HG02884 (cell line): ENCODE results near the gene SCAPER.
"Not testable (repeated sequence)": the region's sequence is repeated elsewhere in the genome, so short reads cannot be mapped to it uniquely, and the experiment has no call there.

ENCODE experiments used
- ATAC-seq: cut with Tn5 transposase; IDR thresholded peaks from one replicate; pipeline ENCODE4 v1.9.1; 2021; ENCODE audit warnings: mild to moderate bottlenecking, moderate library complexity; ENCODE audit not compliant: unreplicated experiment

Gene SCAPER

DNA sequence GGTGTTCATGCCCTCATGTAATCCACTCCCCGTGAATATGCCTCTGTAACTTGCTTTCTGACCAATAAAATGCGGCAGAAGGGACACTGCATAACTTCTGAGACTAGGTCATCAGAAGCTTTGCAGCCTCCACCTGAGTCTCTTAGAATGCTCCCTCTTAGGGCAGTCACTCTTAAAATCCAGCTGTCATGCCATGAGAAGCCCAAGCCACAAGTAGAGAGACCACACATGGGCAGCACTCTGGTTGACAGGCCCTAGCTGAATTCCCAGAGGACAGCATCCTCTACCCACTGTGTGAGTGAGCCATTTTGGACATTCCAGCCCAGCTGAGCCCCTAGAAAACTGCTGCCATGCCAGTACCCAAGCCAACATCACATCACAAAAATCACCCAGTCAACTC, 41.4 kb downstream of the SCAPER start:
- ATAC-seq, result no peak

DNA sequence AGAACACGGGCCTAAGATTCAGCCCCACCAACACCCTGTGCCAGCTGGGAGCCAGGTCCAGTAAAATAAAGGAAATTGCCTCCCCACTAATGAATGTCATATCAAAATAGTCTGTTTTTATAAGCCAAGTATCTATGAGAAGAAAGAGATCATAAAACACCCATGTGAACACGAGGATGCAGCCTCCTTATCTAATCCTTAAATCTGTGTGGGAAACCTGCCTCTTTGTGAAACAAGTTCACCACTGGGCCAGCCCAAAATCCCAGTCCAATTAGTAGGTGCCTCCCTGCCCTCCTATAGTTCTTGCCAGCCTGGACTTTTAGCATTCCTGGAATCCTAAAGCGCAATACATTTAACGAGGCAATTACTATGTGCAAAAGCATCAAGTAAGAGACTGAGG, 42.0 kb downstream of the SCAPER start:
- no peak for ATAC-seq

DNA sequence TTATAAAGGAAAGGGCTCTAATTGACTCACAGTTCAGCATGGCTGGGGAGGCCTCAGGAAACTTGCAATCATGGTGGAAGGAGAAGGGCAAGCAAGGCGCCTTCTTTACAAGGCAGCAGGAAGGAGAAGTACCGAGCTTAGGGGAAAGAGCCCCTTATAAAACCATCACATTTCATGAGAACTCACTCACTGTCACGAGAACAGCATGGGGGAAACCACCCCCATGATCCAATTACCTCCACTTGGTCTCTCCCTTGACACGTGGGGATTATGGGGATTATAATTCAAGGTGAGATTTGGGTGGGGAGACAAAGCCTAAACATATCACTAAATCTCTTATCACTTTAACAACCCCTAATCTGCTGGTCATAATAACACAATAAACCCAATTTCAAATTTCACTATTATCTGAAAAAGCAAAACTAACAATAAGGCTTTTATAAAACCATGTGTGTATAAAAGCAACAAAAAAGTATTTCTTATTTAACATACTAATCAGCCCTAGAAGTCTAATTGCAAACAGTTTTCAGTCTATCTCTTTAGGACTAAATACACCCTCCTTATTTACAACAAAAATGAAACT, 43.2 kb downstream of the SCAPER start:
- ATAC-seq, result no peak

DNA sequence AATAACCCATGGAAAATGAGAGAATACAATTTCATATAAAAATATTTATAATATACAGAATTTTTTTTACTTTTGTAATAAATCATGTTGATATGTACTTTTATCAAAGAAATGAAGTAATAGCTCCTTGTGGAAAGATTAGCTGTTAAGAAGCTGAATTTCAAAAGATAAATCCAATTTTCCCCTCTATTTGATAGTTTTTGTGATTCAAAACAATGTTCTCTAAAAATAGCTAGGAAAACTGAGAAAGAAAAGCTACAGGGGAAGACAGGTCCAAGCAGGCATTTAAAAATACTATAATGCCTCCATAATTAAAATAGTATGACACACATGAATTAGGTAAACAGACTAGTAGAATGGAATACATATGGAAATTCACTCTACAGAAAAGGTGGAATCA, 44.9 kb downstream of the SCAPER start:
- ATAC-seq, result no peak

DNA sequence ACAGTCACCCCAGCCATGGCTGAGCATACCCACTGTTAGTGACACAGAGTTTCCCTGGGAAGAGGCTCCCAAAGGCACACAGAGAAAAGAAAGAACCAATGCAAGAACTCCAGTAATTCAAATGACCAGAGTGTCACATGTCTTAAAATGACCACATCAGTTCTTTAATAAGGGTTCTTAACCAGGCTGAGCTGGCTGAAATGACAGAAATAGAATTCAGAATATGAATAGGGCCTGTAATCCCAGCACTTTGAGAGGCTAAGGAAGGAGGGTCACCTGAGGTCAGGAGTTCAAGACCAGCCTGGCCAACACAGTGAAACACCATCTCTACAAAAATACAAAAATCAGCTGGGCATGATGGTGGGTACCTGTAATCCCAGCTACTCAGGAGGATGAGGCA, 54.8 kb downstream of the SCAPER start:
- not testable (repeated sequence) for ATAC-seq

DNA sequence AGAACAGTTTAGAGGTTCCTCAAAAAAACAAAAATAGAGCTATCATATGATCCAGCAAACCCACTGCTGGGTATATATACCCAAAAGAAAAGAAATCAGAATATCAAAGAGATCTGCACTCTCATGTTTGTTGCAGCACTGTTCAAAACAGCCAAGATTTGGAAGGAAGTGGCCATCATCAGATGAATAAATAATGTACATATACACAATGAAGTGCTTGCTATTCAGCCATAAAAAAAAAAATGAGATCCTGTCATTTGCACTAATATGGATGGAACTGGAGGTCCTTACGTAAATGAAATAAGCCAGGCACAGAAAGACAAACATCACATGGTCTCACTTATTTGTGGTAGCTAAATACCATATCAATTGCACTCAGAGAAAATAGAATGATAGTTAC, 58.4 kb downstream of the SCAPER start:
- ATAC-seq, result no peak

DNA sequence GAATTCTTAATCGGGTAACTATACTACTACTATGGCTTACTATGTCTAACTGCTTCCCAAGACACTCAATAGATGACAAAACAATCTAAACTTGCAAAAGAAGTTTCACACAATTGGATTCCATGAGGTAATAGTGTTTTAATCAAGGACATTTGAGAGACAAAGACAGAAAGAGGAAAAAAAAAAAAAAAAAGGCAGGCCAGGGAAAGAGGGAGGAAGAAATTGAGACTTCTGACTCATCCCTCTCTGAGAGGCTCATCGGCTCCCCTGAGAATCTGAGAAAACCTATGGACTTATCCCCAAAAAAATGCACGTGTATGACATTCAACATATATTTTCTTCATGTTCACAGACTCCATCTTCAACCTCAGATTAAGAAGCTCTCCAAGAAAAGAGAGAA, 61.0 kb downstream of the SCAPER start:
- no peak for ATAC-seq

DNA sequence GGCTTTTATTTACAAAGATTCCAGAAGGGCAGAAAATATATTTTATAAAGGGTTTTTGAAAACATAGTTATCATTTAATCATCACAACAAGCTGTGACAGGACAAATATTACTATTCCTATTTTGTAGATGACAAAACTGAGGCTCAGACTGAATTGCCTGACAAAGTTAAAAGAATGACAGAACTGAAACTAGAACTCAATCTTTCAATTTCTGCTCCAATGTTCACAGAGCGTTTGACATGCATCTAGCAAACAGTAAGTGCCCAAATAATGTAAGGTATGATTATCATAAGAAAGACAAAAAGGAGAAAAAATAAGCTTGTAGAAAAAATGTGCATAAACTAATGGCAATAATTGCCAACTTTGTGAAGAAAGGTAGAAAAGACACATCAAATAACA, 61.9 kb downstream of the SCAPER start:
- ATAC-seq, result no peak

DNA sequence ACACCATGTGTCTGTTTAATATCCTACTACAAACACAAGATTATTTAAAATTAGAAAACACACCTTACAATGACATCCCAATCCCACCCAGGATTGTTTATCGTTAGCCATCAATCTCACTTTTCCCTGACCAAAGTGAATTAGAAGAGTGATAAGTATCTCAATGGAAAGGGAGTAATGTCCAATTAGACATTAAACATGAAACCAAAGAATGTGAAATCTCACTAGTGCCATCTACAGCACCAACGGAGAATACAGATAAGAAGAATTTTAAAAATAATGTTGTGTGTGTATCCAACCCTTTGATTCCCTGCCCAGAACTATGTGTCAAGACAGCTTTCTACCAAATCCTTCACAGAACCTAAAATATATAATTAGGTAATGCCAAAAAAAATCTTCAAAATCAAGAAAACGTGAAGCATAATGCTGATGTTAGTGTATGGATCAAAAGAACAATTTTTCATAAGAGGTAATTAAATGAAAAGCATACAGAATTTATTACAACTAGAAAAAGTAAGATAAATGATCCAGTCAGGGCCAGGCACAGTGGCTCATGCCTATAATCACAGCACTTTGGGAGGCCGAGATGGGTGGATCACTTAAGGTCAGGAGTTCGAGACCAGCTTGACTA, 64.2 kb downstream of the SCAPER start:
- no peak for ATAC-seq

DNA sequence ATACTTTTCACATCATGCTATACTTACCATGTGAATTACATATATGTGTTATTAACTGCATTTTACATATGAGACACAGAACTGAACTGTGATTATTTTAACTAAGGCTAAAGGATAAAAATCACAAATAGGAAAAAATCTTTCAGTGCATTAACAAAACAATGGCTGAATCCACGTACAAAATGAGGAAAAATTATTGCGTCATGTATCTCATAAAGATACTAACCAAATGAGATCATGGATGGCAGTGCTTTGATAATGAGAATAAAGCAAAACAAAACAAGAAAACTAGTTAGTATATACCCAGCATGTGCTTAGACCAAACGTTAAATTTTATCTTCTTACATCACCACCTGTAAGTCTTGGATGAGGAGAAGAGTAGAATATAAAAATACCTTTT, 66.0 kb downstream of the SCAPER start:
- ATAC-seq, result no peak

DNA sequence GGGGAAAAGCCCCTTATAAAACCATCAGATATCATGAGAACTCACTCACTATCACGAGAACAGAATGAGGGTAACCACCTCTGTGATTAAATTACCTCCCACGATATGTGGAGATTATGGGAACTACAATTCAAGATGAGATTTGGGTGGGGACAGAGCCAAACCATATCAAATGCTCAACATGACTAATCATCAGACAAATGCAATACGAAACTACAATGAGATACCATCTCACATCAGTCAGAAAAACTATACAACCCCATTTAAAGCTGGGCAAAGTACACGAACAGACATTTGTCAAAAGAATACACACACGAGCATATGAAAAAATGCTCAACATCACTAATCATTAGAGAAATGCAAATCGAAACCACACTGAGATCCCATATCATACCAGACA, 67.7 kb downstream of the SCAPER start:
- ATAC-seq, result no peak

DNA sequence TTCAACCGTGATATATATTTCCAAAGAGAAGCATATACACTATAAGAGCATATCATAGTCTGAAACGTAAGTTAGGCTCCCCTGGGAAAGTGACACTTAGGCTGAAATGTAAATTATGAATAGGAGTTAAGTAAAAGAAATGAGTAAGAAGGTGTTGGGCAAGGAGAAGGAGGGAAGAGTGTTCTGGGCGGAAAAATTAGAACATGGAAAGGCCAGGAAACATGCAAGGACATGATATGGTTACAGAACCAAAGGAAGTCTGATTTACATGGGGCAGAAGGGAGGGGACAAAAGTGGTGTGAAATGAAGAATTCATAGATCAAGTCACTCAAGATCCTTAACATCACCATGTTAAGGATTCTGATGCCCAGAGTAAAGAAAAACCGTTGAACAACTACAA, 75.2 kb downstream of the SCAPER start:
- ATAC-seq, result no peak

DNA sequence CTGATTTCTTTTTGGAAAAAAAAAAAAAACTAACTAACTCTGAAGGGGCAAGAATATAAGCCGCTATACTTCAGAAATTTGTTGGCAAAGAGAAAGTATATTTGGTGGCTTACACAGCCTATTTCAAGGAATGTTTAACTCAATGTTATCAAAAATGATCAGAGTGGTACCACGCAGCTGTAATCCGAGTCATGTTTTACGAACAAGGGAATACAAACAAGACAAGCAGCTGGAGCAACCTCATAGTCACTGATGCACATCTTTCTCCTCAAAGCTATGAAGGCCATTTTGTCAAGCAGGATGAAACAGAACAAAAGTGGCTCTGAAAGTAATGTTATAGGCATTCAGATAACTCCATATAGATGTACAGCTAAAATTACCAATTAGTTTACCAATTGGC, 81.2 kb downstream of the SCAPER start:
- no peak for ATAC-seq

DNA sequence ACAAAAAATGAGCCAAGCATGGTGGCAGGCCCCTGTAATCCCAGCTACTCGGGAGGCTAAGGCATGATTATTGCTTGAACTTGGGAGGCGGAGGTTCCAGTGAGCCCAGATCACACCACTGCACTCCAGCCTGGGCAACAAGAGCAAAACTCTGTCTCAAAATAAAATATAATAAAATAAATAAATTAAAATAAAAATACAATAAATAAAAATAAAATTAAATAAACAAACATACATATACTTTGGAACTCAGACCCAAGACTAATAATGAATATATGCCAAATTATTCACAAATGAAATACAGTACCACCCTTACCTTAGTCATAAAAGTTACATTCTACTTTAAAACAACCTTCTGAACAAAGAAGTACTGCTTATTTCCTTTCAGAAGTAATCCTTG, 81.8 kb downstream of the SCAPER start:
- ATAC-seq, result no peak

DNA sequence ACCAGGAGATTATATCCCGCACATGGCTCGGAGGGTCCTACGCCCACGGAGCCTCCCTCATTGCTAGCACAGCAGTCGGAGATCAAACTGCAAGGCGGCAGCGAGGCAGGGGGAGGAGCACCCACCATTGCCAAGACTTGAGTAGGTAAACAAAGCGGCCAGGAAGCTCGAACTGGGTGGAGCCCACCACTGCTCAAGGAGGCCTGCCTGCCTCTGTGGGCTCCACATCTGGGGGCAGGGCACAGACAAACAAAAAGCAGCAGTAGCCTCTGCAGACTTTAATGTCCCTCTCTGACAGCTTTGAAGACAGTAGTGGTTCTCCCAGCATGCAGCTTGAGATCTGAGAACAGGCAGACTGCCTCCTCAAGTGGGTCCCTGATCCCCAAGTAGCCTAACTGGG, 86.2 kb downstream of the SCAPER start:
- not testable (repeated sequence) for ATAC-seq

DNA sequence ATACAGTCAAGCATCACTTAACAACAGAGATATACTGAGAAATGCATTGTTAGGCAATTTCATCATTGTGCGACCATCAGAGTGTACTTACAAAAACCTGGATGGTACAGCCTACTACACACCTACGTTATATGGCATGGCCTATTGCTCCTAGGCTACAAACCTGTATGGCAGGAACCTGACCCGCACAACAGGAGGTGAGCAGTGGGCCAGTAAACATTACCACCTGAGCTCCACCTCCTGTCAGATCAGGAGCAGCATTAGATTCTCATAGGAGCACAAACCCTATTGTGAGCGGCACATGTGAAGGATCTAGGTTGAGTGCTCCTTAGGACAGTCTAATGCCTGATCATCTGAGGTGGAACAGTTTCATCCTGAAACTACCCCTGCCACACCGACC, 89.7 kb downstream of the SCAPER start:
- ATAC-seq, result no peak

DNA sequence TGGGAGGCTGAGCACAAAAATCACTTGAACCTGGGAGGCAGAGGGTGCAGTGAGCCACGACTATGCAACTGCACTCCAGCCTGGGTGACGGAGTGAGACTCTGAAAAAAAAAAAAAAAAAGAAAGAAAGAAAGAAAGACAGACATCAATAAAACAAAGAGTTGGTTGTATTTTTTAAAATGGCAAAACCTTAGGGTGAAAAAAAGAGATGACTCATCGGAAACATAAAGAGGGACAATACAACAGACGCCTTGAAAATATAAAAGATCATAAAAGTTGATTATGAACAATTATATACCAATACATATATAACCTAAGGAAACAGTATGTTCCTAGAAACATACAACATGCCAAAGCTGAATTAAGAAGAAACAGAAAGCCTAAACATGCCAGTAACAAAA, 92.8 kb downstream of the SCAPER start:
- no peak for ATAC-seq

DNA sequence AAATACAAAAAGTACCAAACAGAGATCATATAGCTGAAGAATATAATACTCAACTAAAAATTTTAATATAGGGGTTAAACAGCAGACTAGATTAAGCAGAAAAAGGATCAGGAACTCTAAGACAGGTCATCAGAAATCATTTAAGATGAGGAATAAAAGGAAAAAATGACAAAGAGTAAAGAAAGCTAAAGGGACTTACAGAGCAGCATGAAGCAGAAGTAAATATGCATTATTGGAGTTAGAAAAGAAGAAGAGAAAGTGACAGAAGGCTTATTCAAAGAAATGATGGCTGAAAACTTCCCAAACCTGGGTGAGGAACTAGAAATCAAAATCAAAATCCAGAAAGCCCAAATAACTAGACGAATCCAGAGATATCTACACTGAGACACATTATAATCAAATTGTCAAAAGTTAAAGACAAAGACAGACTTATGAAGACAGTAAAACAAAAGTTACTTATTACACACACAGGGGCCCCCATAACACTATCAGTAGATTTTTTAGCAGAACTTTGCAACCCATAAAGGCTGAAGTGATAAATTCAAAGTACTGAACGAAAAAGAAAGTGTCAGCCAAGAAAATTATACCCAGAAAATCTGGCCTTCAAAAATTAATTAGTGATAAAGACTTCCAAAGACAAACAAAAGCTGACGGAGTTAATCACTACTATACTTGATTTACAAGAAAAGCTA, 95.6 kb downstream of the SCAPER start:
- no peak for ATAC-seq

DNA sequence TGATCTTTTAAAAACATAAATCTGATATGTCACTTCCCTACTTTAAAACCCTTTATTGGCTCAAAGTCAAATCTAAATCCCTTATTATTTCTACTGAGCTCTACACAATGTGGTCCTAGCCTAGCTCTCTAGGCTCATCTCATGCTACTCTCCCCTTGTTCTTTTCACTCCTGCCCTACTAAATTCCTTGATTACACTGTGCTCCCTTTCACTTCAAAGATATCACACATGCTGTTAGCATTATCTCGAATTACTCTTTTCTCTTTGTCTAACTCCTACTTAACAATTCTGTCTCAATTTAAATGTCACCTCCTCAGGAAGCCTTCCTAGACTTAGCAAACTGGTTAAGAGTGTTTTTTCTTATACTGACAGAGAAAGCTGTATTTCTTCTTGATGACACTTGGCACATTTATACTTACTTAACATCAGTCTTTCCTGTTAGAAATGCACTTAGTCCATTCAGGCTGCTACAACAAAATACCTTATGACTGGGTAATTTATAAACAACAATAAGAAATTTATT, 102.0 kb downstream of the SCAPER start:
- ATAC-seq, result no peak

DNA sequence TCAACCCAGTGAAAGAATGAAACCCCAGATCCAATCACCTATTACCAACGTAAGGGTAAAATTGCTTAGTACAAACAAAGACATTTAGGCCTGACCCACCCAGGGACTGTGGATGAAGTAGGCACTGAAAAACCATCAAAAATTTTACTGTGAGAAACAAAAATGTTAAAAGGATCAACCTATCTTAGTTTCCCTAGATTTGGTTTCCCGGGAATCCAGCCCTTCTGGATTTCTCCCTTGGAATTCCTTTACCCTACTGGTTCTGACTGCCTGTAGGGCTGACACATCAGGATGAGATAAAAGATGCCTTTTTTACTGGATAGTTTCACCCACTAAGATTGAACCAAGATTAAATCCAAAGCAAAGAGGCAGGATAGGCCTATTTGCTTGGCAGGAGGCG, 102.7 kb downstream of the SCAPER start:
- no peak for ATAC-seq

DNA sequence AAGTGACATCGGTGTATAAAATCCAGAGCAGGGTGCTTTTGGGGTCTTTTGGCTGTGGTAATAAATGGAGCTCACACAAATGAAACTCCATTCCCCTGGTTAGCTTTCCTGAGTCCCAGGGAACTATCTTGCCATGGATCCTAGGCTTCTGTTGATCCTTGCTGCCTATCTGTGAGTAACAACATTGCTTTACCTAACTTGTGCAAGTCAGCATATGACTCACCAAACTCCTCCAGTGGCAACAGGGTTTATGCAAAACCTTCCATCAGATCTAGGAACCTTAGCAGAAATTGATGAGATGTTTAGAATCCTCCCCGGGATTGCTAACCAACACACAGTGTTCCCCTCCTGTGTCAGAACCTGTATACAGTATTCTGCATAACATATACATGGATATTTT, 105.4 kb downstream of the SCAPER start:
- ATAC-seq, result no peak

DNA sequence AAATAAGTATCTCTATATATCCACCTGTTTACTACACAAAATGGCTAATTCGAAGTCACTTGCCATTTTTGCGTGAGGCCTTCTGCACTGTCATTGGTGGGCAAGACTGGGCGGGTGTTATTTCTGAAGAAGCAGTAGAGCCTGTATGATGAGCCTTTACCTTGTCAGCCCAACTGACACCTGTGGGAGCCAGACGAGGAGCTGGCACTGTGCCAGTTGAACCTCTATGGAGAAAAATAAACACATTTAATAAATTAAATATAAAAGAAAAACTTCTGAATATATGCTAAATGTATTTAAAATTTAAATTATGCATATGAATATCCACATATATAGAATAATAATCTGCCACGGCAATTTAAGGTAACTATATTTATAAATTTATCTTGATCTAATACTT, 109.9 kb downstream of the SCAPER start:
- no peak for ATAC-seq
